Measurements from ENCODE around the gene BMS1. TPM values are rescaled to one million over a fixed set of nuclear protein-coding genes. Genes with fewer than 3 reads are reported as not detected.

The BMS1 gene
- total and polyA plus RNA-seq, 2 of the 8 experiments (the other 6 are each of a cell fraction or from before 2014, with no cell fraction given): 3.7 to 34.6 TPM

GRCh38 chr10:42753507-42754154 is 29.0 kb upstream of the BMS1 start (continued):
- TF ChIP-seq ASH2L (IDR thresholded peaks at IDR 0.05; ENCODE audit: low read length) (peak; percentile 44), EZH2 (IDR thresholded peaks at IDR 0.05; ENCODE audit: low read depth, low read length, severe bottlenecking) (peak; percentile 80), SUZ12 (IDR thresholded peaks at IDR 0.05; ENCODE audit: low read length) (peak; percentile 81), CHD2 (IDR thresholded peaks at IDR 0.05; ENCODE audit: low read length) (no peak), EP300 (IDR thresholded peaks at IDR 0.05; ENCODE audit: borderline replicate concordance in 1 of 2, low read depth in 2 of 2, low read length in 2 of 2) (no peak)
- TF ChIP-seq, protein P1, sequence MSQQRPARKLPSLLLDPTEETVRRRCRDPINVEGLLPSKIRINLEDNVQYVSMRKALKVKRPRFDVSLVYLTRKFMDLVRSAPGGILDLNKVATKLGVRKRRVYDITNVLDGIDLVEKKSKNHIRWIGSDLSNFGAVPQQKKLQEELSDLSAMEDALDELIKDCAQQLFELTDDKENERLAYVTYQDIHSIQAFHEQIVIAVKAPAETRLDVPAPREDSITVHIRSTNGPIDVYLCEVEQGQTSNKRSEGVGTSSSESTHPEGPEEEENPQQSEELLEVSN (IDR thresholded peaks at IDR 0.05): peak; percentile 87
